ENCODE measurements around the gene USP53. TPM values are rescaled to one million over a fixed set of nuclear protein-coding genes. Genes with fewer than 3 reads are reported as not detected.

Gene USP53
- total RNA-seq, 1 donor from 2014 or later, result 19.8 TPM

DNA sequence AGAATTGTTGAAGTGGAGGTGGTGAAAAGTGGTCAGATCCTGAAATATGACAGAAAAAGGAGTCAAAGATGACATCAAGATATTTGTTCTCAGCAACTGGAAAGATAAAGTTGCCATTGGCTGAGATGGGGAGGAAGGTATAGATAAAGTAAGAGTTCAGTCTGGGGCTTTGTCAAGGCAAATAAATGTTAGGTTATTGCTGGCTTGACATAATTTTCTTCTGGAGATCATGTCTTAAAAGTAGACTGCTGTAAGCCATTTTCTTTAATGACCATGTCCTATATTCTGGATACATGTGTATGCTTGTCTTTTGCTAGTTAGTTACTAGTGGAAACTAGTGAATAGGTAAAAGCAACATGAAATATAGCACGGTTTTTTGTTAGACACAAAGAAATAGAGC, 5.6 kb downstream of the USP53 start:
- Mint-ChIP-seq H3K36me3 (ENCODE audit: insufficient read depth) (peaks cover 22% of the 10 kb centered on the region), H3K4me1 (ENCODE audit: low read depth) (peaks cover 16% of the 10 kb centered on the region), H3K27ac (no peak overlapping the region), H3K4me3 (ENCODE audit: low read depth) (no peak overlapping the region), H3K9me3 (ENCODE audit: low read depth) (no peaks in the 10 kb centered on the region), H3K27me3 (no peaks in the 10 kb centered on the region)
- TF ChIP-seq, protein P1, sequence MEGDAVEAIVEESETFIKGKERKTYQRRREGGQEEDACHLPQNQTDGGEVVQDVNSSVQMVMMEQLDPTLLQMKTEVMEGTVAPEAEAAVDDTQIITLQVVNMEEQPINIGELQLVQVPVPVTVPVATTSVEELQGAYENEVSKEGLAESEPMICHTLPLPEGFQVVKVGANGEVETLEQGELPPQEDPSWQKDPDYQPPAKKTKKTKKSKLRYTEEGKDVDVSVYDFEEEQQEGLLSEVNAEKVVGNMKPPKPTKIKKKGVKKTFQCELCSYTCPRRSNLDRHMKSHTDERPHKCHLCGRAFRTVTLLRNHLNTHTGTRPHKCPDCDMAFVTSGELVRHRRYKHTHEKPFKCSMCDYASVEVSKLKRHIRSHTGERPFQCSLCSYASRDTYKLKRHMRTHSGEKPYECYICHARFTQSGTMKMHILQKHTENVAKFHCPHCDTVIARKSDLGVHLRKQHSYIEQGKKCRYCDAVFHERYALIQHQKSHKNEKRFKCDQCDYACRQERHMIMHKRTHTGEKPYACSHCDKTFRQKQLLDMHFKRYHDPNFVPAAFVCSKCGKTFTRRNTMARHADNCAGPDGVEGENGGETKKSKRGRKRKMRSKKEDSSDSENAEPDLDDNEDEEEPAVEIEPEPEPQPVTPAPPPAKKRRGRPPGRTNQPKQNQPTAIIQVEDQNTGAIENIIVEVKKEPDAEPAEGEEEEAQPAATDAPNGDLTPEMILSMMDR (IDR thresholded peaks at IDR 0.05; ENCODE audit: unreplicated experiment), result no peak
- no peak for DNase-seq (ENCODE audit: low spot score, unreplicated experiment)

DNA sequence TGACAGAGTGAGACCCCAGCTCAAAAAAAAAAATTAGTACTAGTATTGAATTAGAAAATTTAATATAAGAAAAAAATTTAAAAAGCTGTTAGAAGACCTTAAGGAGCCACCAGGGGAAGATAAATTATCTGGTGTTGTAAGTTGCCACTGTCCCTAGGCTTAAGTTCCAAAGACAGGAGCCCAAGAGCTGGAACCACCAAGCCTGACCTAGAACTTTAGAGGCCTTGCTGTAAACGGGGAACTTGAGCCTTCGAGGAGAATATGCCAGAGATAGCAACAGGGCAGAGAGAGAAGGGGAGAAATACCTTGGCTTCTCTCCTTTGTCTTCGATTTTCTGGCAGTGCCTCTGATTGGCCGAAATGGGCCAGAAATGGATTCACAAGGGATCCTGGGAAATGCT, 8.9 kb downstream of the USP53 start:
- Mint-ChIP-seq H3K4me1 (ENCODE audit: low read depth) (peaks cover 6% of the 10 kb centered on the region), H3K4me3 (ENCODE audit: low read depth) (no peak overlapping the region), H3K27me3 (no peaks in the 10 kb centered on the region), H3K36me3 (ENCODE audit: insufficient read depth) (peaks cover 36% of the 10 kb centered on the region), H3K9me3 (ENCODE audit: low read depth) (peaks cover 7% of the 10 kb centered on the region), H3K27ac (peak overlapping the region; percentile 10)
- DNase-seq (ENCODE audit: low spot score, unreplicated experiment), result no peak
- TF ChIP-seq, protein P1 (IDR thresholded peaks at IDR 0.05; ENCODE audit: unreplicated experiment), result no peak

DNA sequence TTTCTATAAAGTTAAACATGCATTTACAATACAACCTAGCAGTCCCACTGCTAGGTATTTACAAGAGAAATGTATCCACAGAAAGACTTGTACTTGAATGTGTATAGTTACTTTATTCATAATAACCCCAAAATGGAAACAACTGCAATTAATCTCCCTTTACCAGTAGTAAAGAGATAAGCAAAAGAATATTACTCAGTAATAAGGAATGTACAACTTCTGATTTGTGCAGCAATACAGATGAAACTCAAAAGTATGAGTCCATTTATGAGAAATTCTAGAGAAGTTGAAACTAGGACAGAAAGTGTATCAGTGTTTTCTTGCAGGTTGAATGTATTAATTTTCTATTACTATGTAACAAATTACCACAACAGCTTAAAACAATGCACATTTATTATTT, 15.2 kb downstream of the USP53 start:
- DNase-seq (ENCODE audit: low spot score, unreplicated experiment), result no peak
- H3K4me3 Mint-ChIP-seq (ENCODE audit: low read depth), result no peak overlapping the region
- H3K4me1 Mint-ChIP-seq (ENCODE audit: low read depth), result peaks cover 10% of the 10 kb centered on the region
- H3K36me3 Mint-ChIP-seq (ENCODE audit: insufficient read depth), result peaks cover 24% of the 10 kb centered on the region
- H3K9me3 Mint-ChIP-seq (ENCODE audit: low read depth), result peaks cover 9% of the 10 kb centered on the region
- TF ChIP-seq, protein P1 (IDR thresholded peaks at IDR 0.05; ENCODE audit: unreplicated experiment), result no peak
- H3K27ac Mint-ChIP-seq, result no peak overlapping the region
- no peaks in the 10 kb centered on the region for H3K27me3 Mint-ChIP-seq

DNA sequence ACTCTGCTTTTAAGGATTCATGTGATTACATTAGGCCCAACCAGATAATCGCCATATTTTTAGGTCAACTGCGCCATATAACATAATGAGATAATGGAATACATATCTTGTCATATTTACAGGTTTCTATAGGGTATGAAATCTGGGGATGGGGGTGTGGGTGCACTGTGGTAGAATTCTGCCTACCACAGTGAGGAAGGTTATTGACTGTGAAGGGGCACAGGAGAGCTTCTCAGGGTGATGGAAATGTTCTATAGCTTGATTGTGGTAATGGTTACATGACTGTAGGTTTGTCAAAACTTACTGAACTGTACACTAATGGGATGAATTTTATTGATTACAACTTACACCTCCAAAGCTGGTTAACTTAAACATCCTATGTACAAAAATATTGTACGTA, 15.9 kb downstream of the USP53 start:
- Mint-ChIP-seq H3K4me1 (ENCODE audit: low read depth) (peaks cover 11% of the 10 kb centered on the region), H3K4me3 (ENCODE audit: low read depth) (no peak overlapping the region), H3K36me3 (ENCODE audit: insufficient read depth) (peaks cover 22% of the 10 kb centered on the region), H3K27me3 (no peaks in the 10 kb centered on the region), H3K9me3 (ENCODE audit: low read depth) (peaks cover 9% of the 10 kb centered on the region), H3K27ac (no peak overlapping the region)
- TF ChIP-seq, protein P1 (IDR thresholded peaks at IDR 0.05; ENCODE audit: unreplicated experiment), result no peak
- no peak for DNase-seq (ENCODE audit: low spot score, unreplicated experiment)

DNA sequence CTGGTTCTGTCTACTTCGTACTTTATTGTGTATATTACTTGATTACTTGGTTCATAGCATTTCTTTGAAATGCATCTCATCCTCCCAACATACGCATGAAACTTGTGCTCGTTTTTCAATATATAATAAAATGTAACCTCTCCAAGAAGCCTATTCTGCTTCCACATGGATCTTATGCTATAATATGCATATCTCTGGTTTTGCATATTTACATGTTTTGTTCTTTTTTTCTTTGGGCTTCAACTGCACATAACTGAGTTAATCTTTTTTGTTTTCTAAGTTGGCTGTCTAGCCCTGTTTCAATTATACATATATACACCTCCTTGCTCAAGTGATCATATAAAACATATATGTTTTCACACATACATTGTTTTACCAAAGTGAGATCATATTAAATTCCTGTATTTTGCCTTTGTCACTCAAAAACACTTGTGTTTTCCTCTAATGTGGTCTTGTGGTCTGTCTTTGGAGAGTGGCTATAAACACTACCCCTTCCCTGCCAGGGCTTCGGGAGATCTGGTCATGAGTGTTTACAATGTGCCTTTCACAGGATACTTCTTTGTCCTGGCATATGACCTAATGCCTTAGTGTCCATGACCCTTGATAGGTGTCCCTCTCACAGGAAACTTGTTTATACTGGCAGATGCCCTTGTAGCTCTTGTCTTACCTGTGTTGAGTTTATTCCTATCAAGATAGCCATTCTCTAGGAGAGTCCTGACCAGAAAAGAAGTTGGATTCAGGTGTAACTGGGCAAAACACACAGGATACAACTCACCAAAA, 17.6 kb downstream of the USP53 start:
- Mint-ChIP-seq H3K36me3 (ENCODE audit: insufficient read depth) (peaks cover 13% of the 10 kb centered on the region), H3K27ac (peak overlapping the region; percentile 27), H3K9me3 (ENCODE audit: low read depth) (peaks cover 3% of the 10 kb centered on the region), H3K4me1 (ENCODE audit: low read depth) (peaks cover 15% of the 10 kb centered on the region), H3K4me3 (ENCODE audit: low read depth) (no peak overlapping the region), H3K27me3 (no peaks in the 10 kb centered on the region)
- no peak for DNase-seq (ENCODE audit: low spot score, unreplicated experiment)
- TF ChIP-seq, protein P1 (IDR thresholded peaks at IDR 0.05; ENCODE audit: unreplicated experiment), result no peak
